ENCODE results near the gene TNNT1.

DNA sequence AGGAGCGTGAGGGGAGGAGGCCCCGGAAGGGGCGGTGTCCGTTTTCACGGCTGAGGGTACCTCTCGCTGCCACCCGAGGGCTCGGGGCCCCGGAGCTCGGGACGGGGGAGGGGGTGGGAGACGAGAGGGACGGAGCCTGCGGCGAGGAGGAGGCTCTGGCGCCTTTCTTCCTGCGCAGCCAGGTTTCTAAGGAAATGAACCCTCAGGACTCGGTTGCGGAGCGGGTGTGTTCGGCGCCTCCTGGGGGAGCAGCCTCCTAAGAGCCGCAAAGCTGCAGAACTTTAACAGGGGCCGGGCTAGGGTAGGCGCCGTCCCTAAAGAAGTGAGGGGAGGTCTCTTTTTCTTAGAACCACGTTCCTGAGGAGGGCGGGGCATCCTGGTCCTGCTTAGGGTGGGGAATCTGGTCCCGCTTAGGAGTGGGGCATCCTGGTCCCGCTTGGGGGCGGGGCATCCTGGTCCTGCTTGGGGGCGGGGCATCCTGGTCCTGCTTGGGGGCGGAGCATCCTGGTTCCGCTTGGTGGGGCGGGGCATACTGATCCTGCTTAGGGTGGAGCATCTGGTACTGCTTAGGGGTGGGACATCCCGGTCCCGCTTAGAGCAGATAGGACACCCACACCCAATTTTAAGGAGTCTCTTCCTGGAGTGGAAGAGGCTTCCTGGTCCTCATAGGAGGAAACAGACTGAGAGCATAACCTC is 24.9 kb upstream of the TNNT1 start:
- TF ChIP-seq, protein P1, sequence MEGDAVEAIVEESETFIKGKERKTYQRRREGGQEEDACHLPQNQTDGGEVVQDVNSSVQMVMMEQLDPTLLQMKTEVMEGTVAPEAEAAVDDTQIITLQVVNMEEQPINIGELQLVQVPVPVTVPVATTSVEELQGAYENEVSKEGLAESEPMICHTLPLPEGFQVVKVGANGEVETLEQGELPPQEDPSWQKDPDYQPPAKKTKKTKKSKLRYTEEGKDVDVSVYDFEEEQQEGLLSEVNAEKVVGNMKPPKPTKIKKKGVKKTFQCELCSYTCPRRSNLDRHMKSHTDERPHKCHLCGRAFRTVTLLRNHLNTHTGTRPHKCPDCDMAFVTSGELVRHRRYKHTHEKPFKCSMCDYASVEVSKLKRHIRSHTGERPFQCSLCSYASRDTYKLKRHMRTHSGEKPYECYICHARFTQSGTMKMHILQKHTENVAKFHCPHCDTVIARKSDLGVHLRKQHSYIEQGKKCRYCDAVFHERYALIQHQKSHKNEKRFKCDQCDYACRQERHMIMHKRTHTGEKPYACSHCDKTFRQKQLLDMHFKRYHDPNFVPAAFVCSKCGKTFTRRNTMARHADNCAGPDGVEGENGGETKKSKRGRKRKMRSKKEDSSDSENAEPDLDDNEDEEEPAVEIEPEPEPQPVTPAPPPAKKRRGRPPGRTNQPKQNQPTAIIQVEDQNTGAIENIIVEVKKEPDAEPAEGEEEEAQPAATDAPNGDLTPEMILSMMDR (IDR thresholded peaks at IDR 0.05): no peak
- TF ChIP-seq SIN3A (IDR thresholded peaks at IDR 0.05; ENCODE audit: borderline replicate concordance, insufficient read depth, low read depth, low read length): 0 out of 2 replicates have a peak, but pooled peaks have one; percentile 71
- no peak for TF ChIP-seq REST (IDR thresholded peaks at IDR 0.05; ENCODE audit: insufficient read depth in 1 of 2, low read depth in 2 of 2, low read length in 1 of 2)
- 0 out of 2 replicates have a peak, but pooled peaks have one; percentile 44 for TF ChIP-seq POLR2AphosphoS5 (IDR thresholded peaks at IDR 0.05; ENCODE audit: low read depth, low read length)
- TF ChIP-seq TCF7L2 (IDR thresholded peaks at IDR 0.05; ENCODE audit: low read depth, low read length): no peak
